Stimulated activated CD4-positive, alpha-beta T cell treated with anti-CD3 and anti-CD28 coated beads, Interleukin-12 subunit alpha, Interleukin-12 subunit beta, amount 100 ng/mL, for 24 hours (primary cell): ENCODE results near the gene MGAT3.
"Not testable (repeated sequence)": the region's sequence is repeated elsewhere in the genome, so short reads cannot be mapped to it uniquely, and the experiment has no call there.

Experiments
- DNase-seq, 2 experiments: peaks; one replicate each; pipeline ENCODE4 v3.0.0-alpha.2; 2020; ENCODE audit warnings: low read depth in 2 of 2

The MGAT3 gene

DNA sequence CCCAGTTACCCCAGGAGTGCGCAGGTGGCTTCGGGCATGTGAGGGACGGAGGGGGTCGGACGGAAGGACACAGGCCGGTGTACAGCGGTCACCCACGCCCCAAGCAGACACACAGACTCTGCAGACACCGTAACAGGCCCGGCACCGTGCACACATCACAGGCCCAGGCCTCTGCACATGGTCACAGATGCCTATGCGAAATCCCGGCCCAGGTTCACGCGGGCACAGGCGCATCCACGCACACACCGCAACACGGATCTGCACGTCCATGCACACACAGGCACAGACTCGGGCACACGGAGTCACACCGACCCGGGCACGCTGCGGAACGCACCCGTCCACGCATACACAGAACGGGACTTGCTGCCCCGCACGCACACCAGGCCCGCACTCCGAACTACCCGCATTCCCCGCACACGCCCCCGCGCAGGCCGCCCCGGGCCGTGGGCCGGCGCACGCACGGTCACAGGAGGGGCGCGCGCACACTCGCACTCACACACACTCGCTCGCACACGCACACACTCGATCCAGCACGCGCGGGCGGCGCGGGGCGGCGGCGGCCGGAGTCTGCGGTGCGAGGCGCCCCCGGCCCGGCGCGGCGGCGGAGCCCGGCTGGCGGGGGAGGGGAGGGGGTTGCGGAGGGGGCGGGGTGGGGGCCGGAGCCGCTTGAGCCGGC is at the start of gene MGAT3:
MGAT3 (plus strand) TSS at position 491 of the 676 bp plus-strand sequence. CDS start 30,336 bp downstream, outside the sequence.
- no peak for DNase-seq

DNA sequence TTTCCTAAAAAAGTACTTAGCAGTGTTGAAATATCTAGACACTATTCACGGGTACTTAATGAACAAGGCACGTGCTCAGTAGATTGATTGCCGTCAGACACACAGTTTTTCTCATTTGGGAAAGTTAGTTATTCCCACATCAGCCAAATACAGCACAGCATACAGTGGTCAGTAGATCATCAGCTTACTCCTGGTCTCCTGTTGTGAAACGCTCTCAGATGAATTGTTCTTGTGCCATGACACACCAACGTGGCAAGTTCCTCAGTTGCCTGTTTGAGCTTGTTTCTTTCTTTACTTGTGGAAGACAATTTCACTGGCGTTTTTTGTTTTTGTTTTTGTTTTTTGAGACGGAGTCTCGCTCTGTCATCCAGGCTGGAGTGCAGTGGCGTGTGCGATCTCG is 48.6 kb upstream of the MGAT3 start:
- no peak for DNase-seq

DNA sequence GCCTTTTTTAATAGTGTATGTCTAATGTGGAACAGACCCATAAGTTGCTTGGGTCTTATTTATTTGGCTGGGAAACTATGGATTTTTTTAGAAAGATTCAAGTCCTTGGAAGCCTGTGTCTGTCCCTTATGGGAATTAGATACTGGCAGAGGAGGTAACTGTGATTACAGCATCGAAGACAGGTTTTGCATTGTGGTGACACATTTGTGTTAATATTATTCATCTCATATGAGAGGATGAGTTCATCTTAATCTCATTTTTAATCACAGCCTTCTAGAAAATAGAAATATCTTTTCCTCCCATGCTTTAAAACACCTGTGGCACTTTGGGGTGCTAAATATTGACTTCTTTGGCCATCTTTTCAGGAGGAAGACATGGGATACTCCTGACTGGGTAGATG is 48.0 kb upstream of the MGAT3 start:
- no peak for DNase-seq

DNA sequence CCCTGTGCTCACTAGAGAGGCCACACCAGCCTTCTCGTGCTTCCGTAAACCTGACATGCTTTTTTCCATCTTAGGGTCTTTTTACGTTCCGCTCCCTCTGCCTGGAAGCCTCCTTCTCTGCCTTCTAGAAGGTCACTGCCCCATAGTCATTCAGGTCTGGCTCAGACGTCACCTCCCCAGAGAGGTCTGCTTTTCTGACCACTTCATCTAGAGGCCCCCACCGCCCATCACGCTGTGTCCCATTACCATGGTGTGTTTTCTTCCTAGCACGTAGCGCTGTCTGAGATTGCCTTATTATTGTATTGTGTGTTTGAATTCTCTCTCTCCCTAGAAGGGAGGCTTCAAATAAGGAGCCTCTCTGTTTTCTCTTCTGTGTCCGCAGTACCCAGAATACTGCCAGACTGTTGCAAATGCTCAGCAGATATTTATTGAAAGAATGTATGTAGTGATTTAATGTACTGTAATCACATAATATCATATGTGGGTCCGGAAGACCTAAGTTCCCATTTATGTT is 47.2 kb upstream of the MGAT3 start:
- no peak for DNase-seq

- no peak for DNase-seq
Observed at GRCh38 chr22:39410264-39410663, 46.5 kb upstream of the MGAT3 start.

DNA sequence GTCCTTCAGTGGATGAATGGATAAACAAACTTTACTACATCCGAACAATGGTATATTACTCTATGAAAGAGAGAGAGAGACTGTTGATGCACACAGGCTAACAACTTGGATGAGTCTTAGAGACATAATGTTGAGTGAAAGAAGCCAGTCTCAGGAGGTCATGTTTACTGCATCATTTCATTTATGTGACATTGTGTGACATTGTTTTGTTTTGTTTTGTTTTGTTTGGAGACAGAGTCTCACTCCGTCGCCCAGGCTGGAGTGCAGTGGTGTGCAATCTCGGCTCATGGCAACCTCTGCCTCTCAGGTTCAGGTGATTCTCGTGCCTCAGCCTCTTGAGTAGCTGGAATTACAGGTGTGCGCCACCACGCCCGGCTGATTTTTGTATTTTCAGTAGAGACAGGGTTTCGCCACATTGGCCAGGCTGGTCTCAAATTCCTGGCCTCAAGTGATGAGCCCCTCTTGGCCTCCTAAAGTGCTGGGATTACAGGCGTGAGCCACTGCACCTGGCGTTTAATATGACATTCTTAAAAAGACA is 44.9 kb upstream of the MGAT3 start:
- DNase-seq: not testable (repeated sequence)

- DNase-seq: not testable (repeated sequence)
Observed at GRCh38 chr22:39413204-39413603, 43.6 kb upstream of the MGAT3 start.

DNA sequence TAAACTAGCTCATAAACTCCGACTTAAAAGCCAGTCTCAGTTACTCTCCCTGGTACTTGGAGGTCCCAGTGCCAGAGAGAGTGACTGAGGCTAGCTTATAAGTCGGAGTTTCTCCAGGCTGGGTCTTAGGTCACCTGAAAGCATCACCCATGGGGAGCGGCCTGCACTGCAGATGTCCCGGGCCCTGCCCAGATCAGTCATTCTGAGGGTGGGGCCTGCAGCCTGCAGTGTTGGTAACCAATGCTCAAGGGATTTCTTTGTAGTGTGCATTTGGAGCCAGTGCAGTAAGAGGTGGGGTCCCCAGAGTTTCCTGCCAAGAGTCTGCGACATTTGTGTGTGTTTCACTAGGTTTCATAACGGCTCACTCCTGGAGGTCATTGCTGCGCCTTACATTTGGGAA is 42.4 kb upstream of the MGAT3 start:
- DNase-seq: no peak

DNA sequence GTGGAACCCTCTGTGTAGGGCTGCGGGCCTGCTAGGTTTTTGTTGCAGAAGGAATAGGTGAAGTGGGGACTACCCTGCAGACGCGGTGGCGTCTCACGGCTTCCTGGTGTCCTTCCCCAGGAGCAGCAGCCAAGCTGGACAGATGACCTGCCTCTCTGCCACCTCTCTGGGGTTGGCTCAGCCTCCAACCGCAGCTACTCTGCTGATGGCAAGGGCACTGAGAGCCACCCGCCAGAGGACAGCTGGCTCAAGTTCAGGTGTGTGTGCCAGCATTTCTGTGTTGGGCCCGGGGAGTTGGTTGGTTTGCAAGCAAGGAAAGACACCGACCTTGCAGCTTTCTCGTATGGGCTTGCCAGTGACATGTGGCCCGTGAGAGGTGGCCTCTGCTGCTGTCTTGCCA is 41.9 kb upstream of the MGAT3 start:
- DNase-seq: no peak

GRCh38 chr22:39415506-39415905 is 41.3 kb upstream of the MGAT3 start:
- DNase-seq: no peak

- DNase-seq: no peak
Observed at GRCh38 chr22:39416319-39416718, 40.5 kb upstream of the MGAT3 start.

- DNase-seq: no peak
Observed at GRCh38 chr22:39417641-39418040, 39.2 kb upstream of the MGAT3 start.

DNA sequence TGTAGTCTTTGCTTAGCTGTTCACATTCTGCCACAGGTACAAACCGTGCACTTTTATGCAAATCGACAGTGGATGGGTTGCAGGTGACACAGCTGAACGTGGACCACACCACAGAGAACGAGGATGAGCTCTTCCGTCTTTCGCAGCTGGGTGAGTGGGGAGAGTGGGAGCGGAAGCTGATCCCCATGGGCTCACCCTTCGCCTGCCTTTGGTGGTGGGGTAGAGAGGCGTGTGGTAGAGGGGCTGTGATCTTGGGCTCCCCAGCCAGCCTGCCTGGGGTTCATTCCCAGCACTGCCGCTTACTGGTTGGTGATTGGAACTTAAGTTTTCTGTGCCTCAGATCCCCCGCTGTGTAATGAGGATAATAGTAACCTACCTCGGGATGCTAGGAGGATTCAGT is 38.1 kb upstream of the MGAT3 start:
- no peak for DNase-seq

GRCh38 chr22:39419096-39419495 is 37.7 kb upstream of the MGAT3 start:
- no peak for DNase-seq

DNA sequence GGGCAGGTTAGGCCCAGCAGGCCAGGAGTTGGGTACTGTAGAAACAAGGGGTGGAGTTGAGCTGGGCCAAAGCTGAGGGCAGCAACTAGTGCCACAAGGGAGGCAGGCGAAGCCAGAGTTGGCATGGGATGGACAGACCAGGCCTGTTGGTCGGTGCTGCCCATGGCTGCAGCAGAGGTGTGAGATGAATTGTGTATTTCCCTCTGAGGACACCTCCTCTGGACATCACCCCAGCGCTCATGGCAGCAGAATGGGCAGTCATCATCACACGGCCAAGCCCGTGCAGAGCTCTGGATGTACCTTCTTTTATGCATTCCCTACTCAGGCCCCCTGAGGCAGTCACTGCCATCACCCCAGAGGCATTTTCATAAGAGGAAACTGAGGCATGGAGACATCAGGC is 36.9 kb upstream of the MGAT3 start:
- DNase-seq: no peak

DNA sequence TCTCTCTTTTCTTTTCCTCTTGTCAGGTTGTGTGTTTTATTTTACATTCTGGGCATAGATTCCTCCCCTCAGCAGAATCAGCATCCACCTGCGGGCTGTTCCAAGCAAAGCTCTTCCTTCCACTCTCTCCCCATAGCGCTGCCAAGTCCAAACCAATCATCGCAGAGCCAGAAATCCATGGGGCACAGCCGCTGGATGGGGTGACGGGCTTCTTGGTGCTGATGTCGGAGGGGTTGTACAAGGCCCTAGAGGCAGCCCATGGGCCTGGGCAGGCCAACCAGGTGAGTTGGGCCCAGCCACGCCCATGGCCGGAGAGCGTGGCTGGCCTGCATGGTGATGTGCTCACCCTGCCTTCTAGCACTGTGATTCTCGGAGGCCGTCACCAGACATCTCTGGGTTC is 35.1 kb upstream of the MGAT3 start:
- no peak for DNase-seq

- DNase-seq: no peak
Observed at GRCh38 chr22:39422101-39422500, 34.7 kb upstream of the MGAT3 start.

DNA sequence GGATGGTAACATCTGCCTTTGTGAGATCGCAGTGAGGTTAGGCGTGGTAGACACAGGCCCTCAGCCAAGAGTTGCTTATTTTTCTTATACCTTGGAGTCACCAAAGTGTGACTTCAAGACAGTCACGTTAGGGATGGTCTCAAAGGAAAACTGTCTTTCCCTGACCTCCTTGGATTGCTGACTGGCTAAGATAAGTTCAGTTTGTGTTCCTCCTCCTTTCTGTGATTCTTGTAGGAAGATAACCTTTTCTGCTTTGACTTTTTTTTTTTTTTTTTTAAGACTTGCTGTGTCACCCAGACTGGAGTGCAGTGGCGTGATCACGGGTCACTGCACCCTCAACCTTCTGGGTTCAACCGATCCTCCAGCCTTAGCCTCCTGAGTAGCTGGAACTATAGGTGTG is 34.1 kb upstream of the MGAT3 start:
- DNase-seq: no peak

DNA sequence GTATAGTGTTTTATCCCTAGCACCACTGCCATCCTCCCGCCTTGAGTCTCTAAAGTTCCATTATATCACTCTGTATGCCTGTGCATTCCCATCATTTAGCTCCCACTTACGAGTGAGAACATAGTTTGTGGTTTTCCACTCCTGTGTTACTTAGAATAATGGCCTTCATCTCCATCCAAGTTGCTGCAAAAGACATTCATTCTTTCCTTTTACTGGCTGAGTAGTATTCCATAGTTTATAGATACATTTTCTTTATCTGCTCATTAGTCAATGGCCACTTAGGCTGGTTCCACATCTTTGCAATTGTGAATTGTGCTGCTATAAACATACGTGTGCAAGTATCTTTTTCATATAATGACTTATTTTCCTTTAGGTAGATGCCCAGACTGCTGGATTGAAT is 32.8 kb upstream of the MGAT3 start:
- no peak for DNase-seq

GRCh38 chr22:39426380-39427043 is 30.3 kb upstream of the MGAT3 start:
- DNase-seq: no peak

- DNase-seq: no peak
Observed at GRCh38 chr22:39427751-39428596, 28.8 kb upstream of the MGAT3 start.

GRCh38 chr22:39428597-39429071 is 28.2 kb upstream of the MGAT3 start:
- no peak for DNase-seq
